HG02943 (cell line): ENCODE data around the gene C2CD2.

ENCODE experiments used
- ATAC-seq: cut with Tn5 transposase; IDR thresholded peaks from one replicate; pipeline ENCODE4 v1.9.1; 2021; ENCODE audit warnings: mild to moderate bottlenecking, low read depth, moderate library complexity; ENCODE audit not compliant: unreplicated experiment

Gene C2CD2

GRCh38 chr21:41917531-41917930, 36.3 kb downstream of the C2CD2 start:
- ATAC-seq: no peak

GRCh38 chr21:41916888-41917433, 36.9 kb downstream of the C2CD2 start:
- ATAC-seq: no peak

GRCh38 chr21:41914965-41915364, 38.9 kb downstream of the C2CD2 start:
- no peak for ATAC-seq

GRCh38 chr21:41914358-41914757, 39.5 kb downstream of the C2CD2 start:
- no peak for ATAC-seq

- no peak for ATAC-seq
These were observed 40.6 kb downstream of the C2CD2 start for GRCh38 chr21:41913230-41913629.

GRCh38 chr21:41908829-41909228, 45.0 kb downstream of the C2CD2 start:
- ATAC-seq: no peak

- no peak for ATAC-seq
These were observed 46.1 kb downstream of the C2CD2 start for GRCh38 chr21:41907496-41908258.

- ATAC-seq: no peak
These were observed 47.0 kb downstream of the C2CD2 start for GRCh38 chr21:41906770-41907169.

- ATAC-seq: no peak
These were observed 50.1 kb downstream of the C2CD2 start for GRCh38 chr21:41903559-41904351.

GRCh38 chr21:41902946-41903345, 50.9 kb downstream of the C2CD2 start:
- ATAC-seq: no peak

- ATAC-seq: no peak
These were observed 52.0 kb downstream of the C2CD2 start for GRCh38 chr21:41901782-41902181.

- ATAC-seq: no peak
These were observed 52.7 kb downstream of the C2CD2 start for GRCh38 chr21:41901099-41901498.

GRCh38 chr21:41900401-41900800, 53.4 kb downstream of the C2CD2 start:
- no peak for ATAC-seq

GRCh38 chr21:41899426-41900202, 54.2 kb downstream of the C2CD2 start:
- no peak for ATAC-seq

- ATAC-seq: no peak
These were observed 54.8 kb downstream of the C2CD2 start for GRCh38 chr21:41898998-41899397.

- no peak for ATAC-seq
These were observed 56.1 kb downstream of the C2CD2 start for GRCh38 chr21:41897700-41898099.

GRCh38 chr21:41897047-41897669, 56.7 kb downstream of the C2CD2 start:
- ATAC-seq: no peak

- no peak for ATAC-seq
These were observed 58.0 kb downstream of the C2CD2 start for GRCh38 chr21:41895643-41896493.

- no peak for ATAC-seq
These were observed 58.8 kb downstream of the C2CD2 start for GRCh38 chr21:41894922-41895557.
